ENCODE results near the gene CHST12.
"Not testable (repeated sequence)": the region's sequence is repeated elsewhere in the genome, so short reads cannot be mapped to it uniquely, and the experiment has no call there.

Gene CHST12
- total RNA-seq, result 7.0 to 33.8 reads per million in 2 experiments

DNA sequence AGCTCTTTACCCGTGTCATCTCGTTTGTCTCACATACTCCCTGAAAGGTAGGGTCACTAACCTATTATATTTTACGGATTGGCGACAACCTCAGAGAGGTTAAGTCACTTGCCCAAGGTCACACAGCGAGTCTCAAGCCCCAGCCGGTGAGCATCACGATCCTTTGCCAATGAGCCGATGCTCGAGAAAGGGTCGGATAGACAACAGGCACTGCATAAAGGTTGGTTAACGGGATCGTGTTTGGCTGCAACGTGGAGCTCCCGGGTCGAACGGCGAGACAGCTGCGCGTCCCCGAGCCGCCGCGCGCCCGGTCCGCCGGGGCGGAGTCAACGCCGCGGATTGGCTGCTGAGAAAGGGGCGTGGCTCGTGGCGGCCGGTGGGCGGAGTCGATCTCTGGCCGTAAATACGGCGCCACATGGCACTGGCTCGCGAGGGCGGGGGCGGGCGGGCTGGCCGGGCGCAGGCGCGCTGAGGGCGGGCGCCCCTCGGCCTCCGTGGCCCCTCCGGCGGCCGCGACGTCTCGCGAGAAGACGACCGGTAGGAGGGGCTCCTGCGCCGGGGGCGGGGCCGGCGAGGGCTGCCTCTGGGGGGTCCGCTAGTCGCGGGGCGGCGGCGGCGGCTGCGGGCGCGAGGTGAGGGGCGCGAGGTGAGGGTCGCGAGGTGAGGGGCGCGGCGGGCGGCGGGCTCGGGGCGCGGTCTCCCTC, at the start of gene CHST12:
TSS of gene CHST12 (plus strand) at position 598 of the 704 bp plus-strand sequence. CDS start 29,029 bp downstream, outside the sequence.
- peak; percentile 91 for DNase-seq (ENCODE audit: low read depth)

DNA sequence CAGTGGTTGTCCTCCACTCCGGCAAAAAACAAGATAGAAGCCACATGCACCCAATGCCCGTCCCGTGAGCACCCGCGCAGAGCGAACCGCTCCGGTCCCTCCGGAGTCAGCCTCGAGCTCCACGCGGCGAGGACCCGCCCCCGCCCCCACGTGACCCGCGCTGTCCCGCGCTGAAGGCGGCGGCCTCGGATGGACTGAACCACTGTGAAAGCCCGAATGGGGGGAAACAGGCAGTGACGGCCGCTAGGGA, 49.5 kb upstream of the CHST12 start:
- DNase-seq (ENCODE audit: low read depth), result peak; percentile 82

DNA sequence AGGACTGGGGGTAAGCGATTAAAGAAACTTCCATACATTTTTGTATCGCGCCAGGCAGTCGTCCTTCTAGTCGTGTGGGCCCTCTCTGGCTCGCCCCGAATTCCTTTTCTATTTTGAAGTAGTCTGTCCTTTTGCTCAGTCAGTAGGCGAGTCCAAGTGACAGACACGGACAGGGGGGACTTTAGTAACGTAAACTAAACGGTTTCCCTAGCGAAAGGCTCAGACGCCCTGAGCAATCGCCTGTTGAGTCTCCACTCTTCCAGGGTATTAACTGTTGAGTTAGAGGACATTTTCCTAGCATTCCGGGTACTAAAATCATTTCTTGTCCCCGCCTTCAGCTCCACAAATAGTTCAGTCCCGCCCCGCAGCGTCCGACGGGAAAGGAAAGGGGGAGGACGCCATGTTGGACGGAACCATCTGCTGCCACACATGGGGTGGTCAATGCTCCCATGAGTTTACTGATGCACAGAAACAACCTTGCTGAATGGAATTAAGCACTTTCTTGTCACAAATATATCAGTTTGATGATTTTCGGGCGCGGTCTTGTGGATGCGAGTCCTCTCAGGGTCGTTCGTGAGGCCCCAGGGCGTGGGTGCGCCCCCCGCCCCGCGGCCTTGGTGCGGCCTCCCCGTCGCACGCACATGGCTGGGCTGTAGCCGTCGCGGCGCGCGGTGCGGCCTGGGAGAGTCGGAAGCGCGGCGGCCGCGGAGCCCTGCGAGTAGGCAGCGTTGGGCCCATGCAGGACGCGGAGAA, 49.0 kb upstream of the CHST12 start, which contains the start of gene EIF3B:
TSS of gene EIF3B (plus strand) at position 642 of the 753 bp plus-strand sequence. CDS start at position 737, 95 bp downstream.
- DNase-seq (ENCODE audit: low read depth), result peak; percentile 84

DNA sequence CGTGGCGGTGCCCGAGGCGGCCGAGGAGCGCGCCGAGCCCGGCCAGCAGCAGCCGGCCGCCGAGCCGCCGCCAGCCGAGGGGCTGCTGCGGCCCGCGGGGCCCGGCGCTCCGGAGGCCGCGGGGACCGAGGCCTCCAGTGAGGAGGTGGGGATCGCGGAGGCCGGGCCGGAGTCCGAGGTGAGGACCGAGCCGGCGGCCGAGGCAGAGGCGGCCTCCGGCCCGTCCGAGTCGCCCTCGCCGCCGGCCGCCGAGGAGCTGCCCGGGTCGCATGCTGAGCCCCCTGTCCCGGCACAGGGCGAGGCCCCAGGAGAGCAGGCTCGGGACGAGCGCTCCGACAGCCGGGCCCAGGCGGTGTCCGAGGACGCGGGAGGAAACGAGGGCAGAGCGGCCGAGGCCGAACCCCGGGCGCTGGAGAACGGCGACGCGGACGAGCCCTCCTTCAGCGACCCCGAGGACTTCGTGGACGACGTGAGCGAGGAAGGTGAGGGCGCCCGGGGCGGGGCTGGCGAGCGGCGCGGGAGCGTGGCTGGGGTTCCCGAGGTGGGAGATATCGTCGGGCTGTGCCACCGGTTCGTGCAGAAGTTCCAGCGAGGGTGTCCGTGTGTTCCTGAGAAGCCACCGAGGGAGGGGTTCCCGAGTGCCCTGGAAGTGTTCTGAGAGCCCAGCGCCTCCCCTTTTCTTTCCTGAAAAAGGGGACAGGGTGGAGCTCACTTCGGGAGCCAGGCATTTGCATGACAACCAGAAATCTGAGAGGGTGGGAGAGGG, 48.3 kb upstream of the CHST12 start:
- no peak for DNase-seq (ENCODE audit: low read depth)

DNA sequence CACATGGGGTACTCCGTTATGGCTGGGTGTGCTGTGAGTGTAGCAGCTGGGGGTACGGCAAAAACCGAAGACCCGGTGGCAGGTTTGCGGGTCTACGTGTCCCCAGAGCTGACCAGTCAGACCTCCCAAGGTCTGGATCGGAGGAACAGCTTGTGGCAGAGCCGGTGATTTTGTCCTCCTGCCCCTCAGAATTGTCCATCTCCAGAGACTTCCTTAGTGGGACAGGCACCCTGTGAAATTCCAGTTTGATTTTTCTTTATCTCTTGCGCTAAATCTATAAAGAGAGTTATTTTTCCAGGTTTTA, 47.8 kb upstream of the CHST12 start:
- no peak for DNase-seq (ENCODE audit: low read depth)

DNA sequence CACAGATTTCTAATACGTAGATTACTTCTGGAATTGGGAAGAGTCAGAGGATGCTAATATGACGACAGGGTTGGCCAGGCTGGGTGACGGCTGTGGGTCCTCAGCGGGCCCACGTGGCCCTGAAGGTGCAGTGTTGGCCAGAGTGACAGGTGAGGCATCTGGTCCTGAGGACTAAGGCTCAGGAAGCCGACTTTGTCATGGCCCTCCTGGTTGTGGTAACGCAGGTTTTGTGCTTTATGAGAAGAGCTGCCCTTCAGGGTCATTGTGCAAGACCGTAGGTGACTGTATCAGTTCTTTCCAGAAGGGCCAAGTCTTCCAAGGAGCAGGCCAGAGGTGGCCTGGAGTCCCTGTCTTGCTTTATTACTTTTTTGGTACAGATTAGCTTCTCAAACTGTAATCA, 46.2 kb upstream of the CHST12 start:
- DNase-seq (ENCODE audit: low read depth), result no peak

DNA sequence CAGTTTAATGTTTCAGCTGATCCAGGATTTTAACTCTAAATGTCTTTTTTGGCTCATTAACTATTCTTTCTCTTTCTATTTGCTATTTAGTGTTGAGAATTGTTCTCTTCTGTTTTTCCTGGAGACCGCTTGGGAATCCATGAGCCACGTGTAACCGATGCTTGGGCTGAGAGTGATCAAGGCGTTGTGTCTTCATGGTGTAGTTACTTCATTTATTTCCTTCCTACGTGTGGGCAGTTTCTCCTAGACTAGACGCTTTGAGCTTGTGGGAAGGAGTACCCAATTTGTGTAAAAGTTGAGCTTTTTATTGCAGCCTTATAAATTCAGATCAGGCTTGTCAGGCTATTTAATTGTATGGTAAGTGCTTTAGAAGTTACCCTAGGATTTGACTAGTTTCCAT, 45.8 kb upstream of the CHST12 start:
- DNase-seq (ENCODE audit: low read depth), result no peak

DNA sequence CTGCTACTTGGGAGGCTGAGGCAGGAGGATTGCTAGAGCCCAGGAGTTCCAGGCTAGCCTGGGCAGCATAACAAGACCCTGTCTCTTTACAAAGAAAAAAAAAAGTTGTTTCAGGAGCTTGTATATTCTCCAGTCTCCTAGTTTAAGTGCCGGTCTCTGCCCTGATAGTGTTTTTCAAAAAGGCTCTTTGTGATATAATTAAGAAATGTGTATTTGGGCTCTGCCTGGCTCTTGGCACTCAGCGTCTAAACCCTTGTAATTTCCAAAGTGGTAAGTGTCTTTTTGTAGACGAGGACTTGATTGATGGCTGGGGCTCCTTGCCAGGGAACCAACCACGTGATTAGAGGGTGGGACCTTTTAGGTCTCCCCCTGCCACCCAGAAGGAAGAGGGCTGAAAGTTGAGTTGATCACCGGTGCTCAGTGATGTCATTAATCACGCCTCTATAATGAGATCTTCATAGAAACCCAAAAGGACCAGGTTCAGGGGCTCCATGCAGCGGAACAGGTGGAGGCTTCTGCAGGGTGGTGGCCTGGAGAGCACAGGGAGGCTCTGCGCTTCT, 44.4 kb upstream of the CHST12 start:
- DNase-seq (ENCODE audit: low read depth), result no peak

DNA sequence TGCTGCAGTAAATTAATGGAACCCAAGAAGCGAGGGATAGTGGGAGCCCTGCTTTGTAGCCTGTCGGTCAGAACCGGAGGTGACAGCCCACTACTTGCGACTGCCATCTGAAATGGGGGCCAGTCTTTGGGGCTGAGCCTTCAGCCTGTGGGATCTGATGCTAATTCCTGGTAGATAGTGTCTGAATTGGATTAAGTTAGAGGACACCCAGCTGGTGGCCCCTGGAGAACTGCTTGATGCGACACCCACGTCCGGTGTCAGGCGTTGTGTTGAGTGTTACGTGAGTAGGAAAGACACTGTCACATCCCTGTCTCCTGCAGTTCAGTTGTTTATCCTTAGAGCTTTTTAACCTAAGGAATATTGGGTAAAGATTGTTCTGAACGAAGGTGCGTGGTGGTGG, 43.8 kb upstream of the CHST12 start:
- no peak for DNase-seq (ENCODE audit: low read depth)

DNA sequence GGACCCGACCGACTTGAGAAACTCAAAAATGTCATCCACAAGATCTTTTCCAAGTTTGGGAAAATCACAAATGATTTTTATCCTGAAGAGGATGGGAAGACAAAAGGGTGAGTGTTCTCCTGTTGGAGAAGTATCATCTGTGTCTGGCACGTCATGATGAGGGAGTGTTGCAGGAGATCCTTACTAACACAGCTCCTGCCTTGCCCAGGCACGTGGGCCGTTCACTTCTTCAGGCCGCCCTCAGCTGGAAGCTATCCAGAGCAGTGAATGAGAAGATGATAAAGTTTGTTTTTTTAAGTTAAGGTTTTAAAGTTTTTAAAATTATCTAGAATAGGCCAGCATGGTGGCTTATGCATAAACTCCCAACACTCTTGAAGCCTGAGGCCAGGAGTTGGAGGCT, 42.6 kb upstream of the CHST12 start:
- no peak for DNase-seq (ENCODE audit: low read depth)

DNA sequence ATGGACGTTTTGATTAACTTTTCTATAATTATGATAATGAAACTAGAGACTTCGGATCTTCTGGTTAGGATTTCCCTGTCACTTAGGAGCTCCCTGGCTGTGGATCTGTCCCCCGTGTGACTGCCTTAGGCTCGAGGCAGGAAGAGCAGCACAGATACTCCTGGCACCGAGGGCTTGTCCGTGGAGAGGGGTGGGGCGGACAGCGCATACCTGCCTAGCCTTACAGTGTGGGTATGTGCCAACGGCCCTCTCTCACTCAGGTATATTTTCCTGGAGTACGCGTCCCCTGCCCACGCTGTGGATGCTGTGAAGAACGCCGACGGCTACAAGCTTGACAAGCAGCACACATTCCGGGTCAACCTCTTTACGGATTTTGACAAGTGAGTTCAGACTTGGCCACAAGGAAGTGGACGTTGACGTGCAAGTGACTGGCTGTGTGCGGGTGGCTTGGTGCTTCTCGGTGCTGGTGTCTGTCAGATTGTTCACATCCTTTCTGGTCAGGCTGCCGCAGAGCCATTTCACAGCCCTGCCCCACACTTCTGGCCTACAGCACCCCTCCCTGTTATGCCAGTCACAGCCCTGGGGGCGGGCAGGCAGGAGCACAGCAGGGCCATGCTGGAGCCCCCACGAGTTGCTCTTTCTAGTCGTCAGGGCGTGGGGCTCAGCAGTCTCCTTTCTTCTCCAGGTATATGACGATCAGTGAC, 40.9 kb upstream of the CHST12 start:
- no peak for DNase-seq (ENCODE audit: low read depth)

DNA sequence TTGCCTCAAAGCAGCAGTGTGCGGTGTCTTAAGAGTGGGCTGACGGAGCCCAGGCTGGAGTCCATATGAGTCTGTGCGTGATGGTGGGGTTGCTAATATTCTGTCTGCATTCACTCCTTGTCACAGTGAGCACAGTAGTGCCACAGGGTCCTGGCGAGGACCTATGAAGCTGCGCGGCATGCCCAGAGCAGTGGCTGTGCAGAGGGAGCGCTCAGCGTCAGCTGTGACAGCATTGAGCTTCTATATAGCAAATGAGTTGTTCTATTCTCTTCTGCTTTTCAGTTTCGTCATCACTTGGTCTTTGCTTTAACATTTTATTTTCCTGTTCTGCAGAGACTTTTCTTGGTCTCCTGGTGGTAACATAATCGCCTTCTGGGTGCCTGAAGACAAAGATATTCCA, 34.3 kb upstream of the CHST12 start:
- no peak for DNase-seq (ENCODE audit: low read depth)

DNA sequence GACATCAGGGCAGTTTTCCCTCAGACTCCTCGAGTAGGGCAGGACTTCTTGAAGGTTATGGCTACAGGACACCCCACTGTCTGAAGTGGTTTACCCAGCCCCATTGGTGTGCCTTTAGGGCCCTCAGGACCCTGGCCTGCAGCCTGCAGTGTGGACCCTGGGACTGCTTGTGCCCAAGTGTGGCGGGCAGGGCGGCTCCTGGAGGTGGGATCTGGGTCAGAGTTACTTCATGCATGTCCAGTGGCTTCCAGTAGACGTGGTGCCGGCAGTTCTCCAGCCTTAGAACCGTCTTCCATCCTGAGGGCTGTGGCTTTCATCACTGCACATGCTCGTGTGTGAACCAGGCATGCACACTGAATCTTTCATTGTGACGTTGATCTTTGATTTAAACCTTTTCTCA, 32.1 kb upstream of the CHST12 start:
- DNase-seq (ENCODE audit: low read depth), result no peak

DNA sequence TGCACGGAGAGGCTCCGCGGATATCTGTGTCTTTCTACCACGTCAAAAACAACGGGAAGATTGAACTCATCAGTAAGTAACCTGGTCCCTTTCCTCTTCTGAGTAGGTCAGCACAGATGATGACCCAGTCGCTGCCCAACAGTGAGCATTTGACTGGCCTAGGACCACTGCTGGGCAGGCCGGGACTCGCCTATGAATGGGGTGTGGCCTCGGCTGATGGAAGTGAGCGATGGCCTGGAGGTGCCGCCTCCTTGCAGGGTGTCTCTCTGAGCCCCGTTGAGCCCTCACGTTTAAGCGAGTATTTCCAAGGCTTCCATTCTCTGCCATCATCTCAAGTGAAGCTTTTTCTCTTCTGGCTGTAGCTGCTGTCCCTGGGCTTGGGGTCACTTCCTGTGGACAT, 30.7 kb upstream of the CHST12 start:
- DNase-seq (ENCODE audit: low read depth), result no peak

DNA sequence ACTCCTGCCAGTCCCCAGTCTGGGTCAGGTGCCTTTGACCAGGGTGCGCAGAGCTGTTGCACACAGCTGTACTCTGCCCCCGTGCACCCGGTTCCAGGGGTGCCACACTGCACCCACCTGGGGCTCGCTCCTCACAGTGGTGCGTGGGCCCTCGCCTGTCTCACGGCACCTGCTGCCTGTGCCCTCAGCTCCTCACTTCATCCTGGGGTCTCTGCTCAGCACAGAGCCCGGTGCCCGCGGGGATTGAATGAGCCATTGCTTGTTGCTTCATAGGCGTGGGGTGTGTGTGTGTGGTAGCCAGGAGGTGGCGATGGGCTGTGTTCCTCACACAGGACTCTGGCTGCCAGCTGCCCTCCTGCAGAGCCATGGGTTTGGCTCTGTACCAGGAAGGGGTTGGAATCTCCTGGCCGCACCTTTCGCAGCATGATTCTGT, 30.3 kb upstream of the CHST12 start:
- DNase-seq (ENCODE audit: low read depth), result no peak

DNA sequence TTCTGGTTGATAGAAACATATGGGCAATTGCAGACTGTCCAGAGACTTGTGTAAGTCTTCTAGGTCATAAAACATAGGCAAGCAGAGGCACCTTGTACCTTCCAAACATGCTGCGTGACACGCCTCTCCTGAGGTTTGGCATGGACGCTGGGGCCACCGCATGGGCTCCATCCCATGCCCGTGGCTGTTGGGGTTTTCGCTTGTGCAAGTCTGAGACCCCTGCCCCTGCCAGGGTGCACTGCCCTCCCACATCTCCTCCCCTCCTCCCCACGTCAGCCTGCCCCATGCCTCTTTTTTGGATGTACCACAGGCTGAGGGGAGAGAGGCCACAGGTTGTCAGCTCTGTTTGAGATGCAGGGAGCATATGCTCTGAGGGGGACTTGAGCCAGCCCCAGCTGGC, 29.8 kb upstream of the CHST12 start:
- DNase-seq (ENCODE audit: low read depth), result no peak

DNA sequence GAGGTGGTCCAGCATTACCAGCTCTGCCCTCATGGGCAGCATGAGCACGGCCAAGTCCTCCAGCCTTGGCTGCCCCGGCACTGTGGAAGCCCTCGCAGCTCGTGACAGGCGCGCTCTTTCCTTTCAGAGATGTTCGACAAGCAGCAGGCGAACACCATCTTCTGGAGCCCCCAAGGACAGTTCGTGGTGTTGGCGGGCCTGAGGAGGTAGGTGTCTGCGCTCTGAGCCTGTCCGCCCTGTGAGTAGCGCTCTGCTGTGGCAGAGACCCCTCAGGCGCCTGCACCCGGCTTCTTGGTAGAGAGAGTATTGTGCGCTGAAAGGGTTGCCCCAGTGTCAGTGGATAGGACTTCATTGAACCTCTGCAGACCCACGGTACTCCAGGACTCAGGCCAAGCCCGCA, 29.0 kb upstream of the CHST12 start:
- DNase-seq (ENCODE audit: low read depth), result no peak

DNA sequence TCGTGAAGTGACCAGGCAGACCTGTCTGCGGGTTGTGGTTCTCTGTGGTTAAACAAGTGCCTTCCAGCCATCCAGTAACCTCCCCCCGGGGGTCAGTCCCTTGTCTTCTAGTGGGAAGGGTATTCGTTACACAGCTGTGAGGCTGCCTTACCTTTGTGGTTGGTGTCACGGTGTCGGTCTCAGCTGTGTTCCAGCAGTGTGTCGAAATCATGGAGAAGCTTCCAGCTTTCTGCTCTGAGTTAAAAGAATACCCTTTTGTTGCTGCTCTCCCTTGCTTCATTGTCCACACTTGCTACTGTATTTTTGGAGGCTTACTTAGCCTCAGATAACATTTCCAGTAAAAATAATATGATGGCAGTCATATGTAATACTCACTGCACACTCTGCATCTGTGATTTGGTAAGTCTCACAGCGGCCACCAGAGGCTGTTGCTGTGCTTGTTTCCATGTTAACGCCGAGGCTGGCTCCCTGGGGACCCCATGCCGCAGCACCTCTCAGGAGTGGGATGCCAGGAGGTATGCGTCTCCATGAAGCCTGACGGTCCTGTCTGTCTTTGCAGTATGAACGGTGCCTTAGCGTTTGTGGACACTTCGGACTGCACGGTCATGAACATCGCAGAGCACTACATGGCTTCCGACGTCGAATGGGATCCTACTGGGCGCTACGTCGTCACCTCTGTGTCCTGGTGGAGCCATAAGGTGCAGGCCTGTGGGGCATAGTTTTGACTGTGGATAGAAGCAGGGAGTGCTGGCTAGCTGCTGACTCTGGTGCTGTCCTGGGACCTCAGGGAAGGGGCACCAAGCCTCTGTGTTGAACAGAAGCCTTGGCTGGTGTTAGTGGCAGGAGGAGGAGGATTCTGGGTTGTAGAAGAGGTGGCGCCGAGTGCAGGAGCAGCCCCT, 28.3 kb upstream of the CHST12 start:
- DNase-seq (ENCODE audit: low read depth), result no peak

DNA sequence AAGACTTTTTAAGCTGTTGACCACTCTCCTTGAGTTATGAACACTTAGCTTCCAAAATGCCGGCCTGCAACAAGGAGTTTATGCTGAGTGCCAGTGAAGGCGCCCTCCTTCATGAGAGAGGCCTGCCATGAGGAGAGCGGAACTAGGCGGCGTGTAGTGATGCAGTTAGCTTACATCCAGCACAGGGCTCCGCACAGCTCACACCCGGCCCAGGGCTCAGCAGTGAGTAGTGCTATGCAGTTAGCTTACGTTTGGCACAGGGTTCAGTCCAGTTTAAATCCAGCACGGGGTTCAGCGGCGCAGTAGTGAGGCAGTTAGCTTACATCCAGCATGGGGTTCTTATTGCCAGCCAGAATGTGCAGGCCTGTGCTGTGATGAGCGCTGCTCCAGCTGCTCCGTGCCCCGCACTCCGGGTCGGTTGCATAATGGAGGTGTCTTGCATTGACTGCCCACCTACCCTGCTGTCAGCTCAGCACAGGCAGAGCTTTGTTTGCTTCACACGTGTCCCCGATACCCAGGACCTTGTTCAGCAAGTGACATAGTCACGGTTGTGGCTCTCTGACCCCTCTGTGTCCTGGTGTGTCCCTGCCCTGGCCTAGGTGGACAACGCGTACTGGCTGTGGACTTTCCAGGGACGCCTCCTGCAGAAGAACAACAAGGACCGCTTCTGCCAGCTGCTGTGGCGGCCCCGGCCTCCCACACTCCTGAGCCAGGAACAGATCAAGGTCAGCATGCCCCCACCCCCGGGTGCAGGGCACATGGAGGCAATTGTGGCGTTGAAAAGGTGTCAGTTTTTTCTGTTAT, 26.9 kb upstream of the CHST12 start:
- no peak for DNase-seq (ENCODE audit: low read depth)

DNA sequence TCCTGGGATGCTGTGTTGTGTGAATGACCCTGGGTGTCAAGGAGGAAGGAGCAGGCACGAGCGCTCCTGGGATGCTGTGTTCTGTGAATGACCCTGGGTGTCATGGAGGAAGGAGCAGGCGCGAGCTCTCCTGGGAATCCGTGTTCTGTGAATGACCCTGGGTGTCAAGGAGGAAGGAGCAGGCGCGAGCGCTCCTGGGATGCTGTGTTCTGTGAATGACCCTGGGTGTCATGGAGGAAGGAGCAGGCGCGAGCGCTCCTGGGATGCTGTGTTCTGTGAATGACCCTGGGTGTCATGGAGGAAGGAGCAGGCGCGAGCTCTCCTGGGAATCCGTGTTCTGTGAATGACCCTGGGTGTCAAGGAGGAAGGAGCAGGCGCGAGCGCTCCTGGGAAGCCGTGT, 25.9 kb upstream of the CHST12 start:
- DNase-seq (ENCODE audit: low read depth), result not testable (repeated sequence)
